ENCODE data around the gene IPO8.

GRCh38 chr12:30732954-30733637 lies 37.4 kb upstream of the IPO8 start:
- TF ChIP-seq POLR2AphosphoS5 (IDR thresholded peaks at IDR 0.05; ENCODE audit: low read depth, low read length) = no peak
- no peak for TF ChIP-seq POLR2A (IDR thresholded peaks at IDR 0.05; ENCODE audit: low read depth, low read length)
- TF ChIP-seq SPI1 (IDR thresholded peaks at IDR 0.05; ENCODE audit: low read depth, low read length) = no peak
- no peak for TF ChIP-seq TAF1 (IDR thresholded peaks at IDR 0.05; ENCODE audit: low read depth, low read length)

Measured in GM12891 (cell line).